ENCODE results near the gene PADI2.

The PADI2 gene

DNA sequence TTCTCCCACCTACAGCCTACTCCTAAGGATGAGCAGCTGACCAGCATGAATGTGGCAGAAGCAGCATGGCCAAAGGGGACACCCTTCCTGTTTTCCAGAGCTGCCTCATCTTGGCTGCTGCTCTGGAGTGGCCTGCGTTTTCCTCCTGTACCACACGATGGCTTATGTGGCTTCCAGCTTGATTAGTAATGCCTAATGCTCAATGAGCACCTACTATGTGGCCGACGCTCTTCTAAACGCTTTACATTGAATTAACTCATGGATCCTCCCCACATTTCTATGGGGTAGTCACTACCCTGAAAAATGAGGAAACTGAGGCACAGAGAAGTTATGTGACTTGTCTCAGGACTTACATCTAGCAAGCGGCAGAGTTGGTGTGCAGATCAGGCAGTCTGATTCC is 47.5 kb downstream of the PADI2 start:
- TF ChIP-seq, protein P1, sequence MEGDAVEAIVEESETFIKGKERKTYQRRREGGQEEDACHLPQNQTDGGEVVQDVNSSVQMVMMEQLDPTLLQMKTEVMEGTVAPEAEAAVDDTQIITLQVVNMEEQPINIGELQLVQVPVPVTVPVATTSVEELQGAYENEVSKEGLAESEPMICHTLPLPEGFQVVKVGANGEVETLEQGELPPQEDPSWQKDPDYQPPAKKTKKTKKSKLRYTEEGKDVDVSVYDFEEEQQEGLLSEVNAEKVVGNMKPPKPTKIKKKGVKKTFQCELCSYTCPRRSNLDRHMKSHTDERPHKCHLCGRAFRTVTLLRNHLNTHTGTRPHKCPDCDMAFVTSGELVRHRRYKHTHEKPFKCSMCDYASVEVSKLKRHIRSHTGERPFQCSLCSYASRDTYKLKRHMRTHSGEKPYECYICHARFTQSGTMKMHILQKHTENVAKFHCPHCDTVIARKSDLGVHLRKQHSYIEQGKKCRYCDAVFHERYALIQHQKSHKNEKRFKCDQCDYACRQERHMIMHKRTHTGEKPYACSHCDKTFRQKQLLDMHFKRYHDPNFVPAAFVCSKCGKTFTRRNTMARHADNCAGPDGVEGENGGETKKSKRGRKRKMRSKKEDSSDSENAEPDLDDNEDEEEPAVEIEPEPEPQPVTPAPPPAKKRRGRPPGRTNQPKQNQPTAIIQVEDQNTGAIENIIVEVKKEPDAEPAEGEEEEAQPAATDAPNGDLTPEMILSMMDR (IDR thresholded peaks at IDR 0.05; ENCODE audit: extremely low read depth, missing control alignments) = no peak

GRCh38 chr1:17070163-17070525 is 49.1 kb downstream of the PADI2 start:
- TF ChIP-seq, protein P1 (IDR thresholded peaks at IDR 0.05; ENCODE audit: extremely low read depth, missing control alignments) = no peak
- no peak for DNase-seq (ENCODE audit: low spot score)

More for the DNA sequence above, 47.5 kb downstream of the PADI2 start:
- no peak for DNase-seq (ENCODE audit: low spot score)

- TF ChIP-seq, protein P1 (IDR thresholded peaks at IDR 0.05; ENCODE audit: extremely low read depth, missing control alignments) = no peak
Measured at GRCh38 chr1:17069452-17070162, 49.6 kb downstream of the PADI2 start.

GRCh38 chr1:17068789-17069188 is 50.5 kb downstream of the PADI2 start:
- DNase-seq (ENCODE audit: low spot score) = no peak

More at GRCh38 chr1:17069452-17070162, 49.6 kb downstream of the PADI2 start:
- DNase-seq (ENCODE audit: low spot score) = no peak

GRCh38 chr1:17067465-17068240 is 51.6 kb downstream of the PADI2 start:
- no peak for DNase-seq (ENCODE audit: low spot score)
- TF ChIP-seq, protein P1 (IDR thresholded peaks at IDR 0.05; ENCODE audit: extremely low read depth, missing control alignments) = no peak

More at GRCh38 chr1:17068789-17069188, 50.5 kb downstream of the PADI2 start:
- TF ChIP-seq, protein P1 (IDR thresholded peaks at IDR 0.05; ENCODE audit: extremely low read depth, missing control alignments) = no peak

GRCh38 chr1:17067069-17067426 is 52.2 kb downstream of the PADI2 start:
- DNase-seq (ENCODE audit: low spot score) = no peak
- TF ChIP-seq, protein P1 (IDR thresholded peaks at IDR 0.05; ENCODE audit: extremely low read depth, missing control alignments) = no peak

DNA sequence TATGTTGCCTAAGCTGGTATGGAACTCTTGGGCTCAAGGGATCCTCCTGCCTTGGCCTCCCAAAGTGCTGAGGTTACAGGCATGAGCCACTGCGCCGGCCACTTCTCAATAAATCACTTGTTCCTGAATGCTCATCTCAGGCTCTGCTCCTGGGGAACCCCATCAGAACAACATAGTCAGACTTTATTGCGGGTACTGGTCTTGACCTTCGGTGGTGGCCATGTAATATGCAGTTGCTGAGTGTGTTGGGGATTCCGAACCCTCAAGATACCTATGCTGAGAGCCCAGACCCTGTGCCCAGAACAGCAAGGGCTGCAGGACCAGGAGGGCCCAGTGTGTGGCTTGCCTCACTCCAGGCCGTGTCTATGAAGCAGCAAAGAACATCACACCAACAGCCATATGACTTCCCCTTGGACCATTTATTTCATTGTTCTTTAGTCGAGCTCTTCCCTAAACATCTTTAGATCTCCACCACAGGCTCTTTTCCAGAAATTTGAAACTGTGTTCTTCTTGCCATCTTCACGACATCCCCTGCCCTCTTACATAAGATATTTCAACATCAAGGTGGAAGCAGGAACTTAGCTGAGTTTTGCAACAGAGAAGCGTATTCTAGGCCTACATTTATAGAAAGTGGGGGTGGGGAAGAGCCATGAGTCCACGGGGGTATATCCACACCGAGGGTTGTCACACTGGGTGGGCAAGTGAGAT is 52.7 kb downstream of the PADI2 start:
- TF ChIP-seq, protein P1 (IDR thresholded peaks at IDR 0.05; ENCODE audit: extremely low read depth, missing control alignments) = no peak
- DNase-seq (ENCODE audit: low spot score) = no peak
